ENCODE measurements around the gene CDC42EP4.

CDC42EP4 gene

GRCh38 chr17:73282629-73283028 lies 29.2 kb downstream of the CDC42EP4 start:
- no peak overlapping the region for H3K4me3 ChIP-seq (ENCODE audit: low read depth, low read length)
- no peak for TF ChIP-seq CTCF (IDR thresholded peaks at IDR 0.05; ENCODE audit: low read depth, low read length)
- DNase-seq (ENCODE audit: low read depth, low spot score), result no peak
- in situ Hi-C loops (cut with HindIII; ENCODE audit: low sequenced_read_pairs), result no loop called here

- in situ Hi-C loops (cut with HindIII; ENCODE audit: low sequenced_read_pairs), result no loop called here
- H3K4me3 ChIP-seq (ENCODE audit: low read depth, low read length), result no peak overlapping the region
- no peak for TF ChIP-seq CTCF (IDR thresholded peaks at IDR 0.05; ENCODE audit: low read depth, low read length)
- no peak for DNase-seq (ENCODE audit: low read depth, low spot score)
These were observed 29.9 kb downstream of the CDC42EP4 start for GRCh38 chr17:73281928-73282327.

GRCh38 chr17:73280191-73280590 lies 31.6 kb downstream of the CDC42EP4 start:
- in situ Hi-C loops (cut with HindIII; ENCODE audit: low sequenced_read_pairs), result no loop called here
- DNase-seq (ENCODE audit: low read depth, low spot score), result no peak
- no peak for TF ChIP-seq CTCF (IDR thresholded peaks at IDR 0.05; ENCODE audit: low read depth, low read length)
- no peak overlapping the region for H3K4me3 ChIP-seq (ENCODE audit: low read depth, low read length)

GRCh38 chr17:73279704-73280103 lies 32.1 kb downstream of the CDC42EP4 start:
- no peak for TF ChIP-seq CTCF (IDR thresholded peaks at IDR 0.05; ENCODE audit: low read depth, low read length)
- no peak overlapping the region for H3K4me3 ChIP-seq (ENCODE audit: low read depth, low read length)
- in situ Hi-C loops (cut with HindIII; ENCODE audit: low sequenced_read_pairs), result no loop called here
- no peak for DNase-seq (ENCODE audit: low read depth, low spot score)

- no peak for TF ChIP-seq CTCF (IDR thresholded peaks at IDR 0.05; ENCODE audit: low read depth, low read length)
- in situ Hi-C loops (cut with HindIII; ENCODE audit: low sequenced_read_pairs), result no loop called here
- DNase-seq (ENCODE audit: low read depth, low spot score), result no peak
- no peak overlapping the region for H3K4me3 ChIP-seq (ENCODE audit: low read depth, low read length)
These were observed 33.0 kb downstream of the CDC42EP4 start for GRCh38 chr17:73278465-73279453.

- in situ Hi-C loops (cut with HindIII; ENCODE audit: low sequenced_read_pairs), result no loop called here
- H3K4me3 ChIP-seq (ENCODE audit: low read depth, low read length), result no peak overlapping the region
- TF ChIP-seq CTCF (IDR thresholded peaks at IDR 0.05; ENCODE audit: low read depth, low read length), result no peak
- DNase-seq (ENCODE audit: low read depth, low spot score), result no peak
These were observed 33.7 kb downstream of the CDC42EP4 start for GRCh38 chr17:73278049-73278464.
